Bronchial epithelial cell (primary cell): ENCODE results near the gene TMPRSS3. TPM values are rescaled to one million over a fixed set of nuclear protein-coding genes. Genes with fewer than 3 reads are reported as not detected.

Experiments
- DNase-seq: peaks from one replicate; pipeline ENCODE4 v3.0.0-alpha.2; 2010; ENCODE audit warnings: low read depth
- FAIRE-seq: peaks from 2 replicates; lab custom pipeline; 2011; peaks lifted over from hg19 to GRCh38; lab: Jason Lieb, UNC
- H3K27me3 ChIP-seq: 2 replicates; pipeline ENCODE4 v1.5.1; 2011; ENCODE audit warnings: low read length; ENCODE audit not compliant: control insufficient read depth, insufficient read depth
- H3K36me3 ChIP-seq: 2 replicates; pipeline ENCODE4 v1.5.1; 2011; ENCODE audit warnings: low read length; ENCODE audit not compliant: control insufficient read depth, insufficient read depth
- H3K4me3 ChIP-seq: 2 replicates; pipeline ENCODE4 v1.5.1; 2011; ENCODE audit warnings: mild to moderate bottlenecking, low read depth, low read length, control low read depth
- total RNA-seq: library from RNA; depleted of rRNA; stranded (reverse); fragments of >200 nt; gene quantifications from 2 replicates; pipeline ENCODE4 v1.2.1, GENCODE V29; 2014
- TF ChIP-seq, protein P1 (sequence below): IDR thresholded peaks from 2 replicates; pipeline ENCODE4 v1.5.1; 2011; ENCODE audit warnings: mild to moderate bottlenecking, moderate library complexity, low read length, control low read depth, inconsistent platforms; ENCODE audit not compliant: insufficient read depth, severe bottlenecking

The TMPRSS3 gene
- total RNA-seq, 1 donor from 2014 or later: under 0.01 TPM

DNA sequence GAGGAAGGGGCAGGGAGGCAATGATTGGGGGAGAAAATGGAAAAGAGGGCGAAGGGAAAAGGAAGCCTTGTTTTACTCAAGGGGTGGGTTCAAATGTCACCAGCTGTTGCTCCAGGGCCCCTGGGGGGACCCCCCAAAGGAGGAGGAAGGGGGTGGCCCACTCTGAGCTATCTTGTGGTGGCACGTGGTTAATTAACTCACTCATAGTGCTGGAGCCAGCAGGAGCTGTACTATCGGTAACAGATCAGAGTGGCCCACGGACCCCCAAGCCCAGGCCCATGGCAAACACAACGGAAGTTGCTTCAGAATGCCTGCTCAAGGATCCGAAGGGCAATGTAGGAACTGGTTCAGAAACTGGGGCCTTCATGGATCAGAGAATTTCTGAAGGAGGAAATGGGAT, 52.3 kb downstream of the TMPRSS3 start:
- no peaks in the 10 kb centered on the region for H3K36me3 ChIP-seq
- no peak overlapping the region for H3K4me3 ChIP-seq
- FAIRE-seq: no peak
- DNase-seq: no peak
- TF ChIP-seq, protein P1, sequence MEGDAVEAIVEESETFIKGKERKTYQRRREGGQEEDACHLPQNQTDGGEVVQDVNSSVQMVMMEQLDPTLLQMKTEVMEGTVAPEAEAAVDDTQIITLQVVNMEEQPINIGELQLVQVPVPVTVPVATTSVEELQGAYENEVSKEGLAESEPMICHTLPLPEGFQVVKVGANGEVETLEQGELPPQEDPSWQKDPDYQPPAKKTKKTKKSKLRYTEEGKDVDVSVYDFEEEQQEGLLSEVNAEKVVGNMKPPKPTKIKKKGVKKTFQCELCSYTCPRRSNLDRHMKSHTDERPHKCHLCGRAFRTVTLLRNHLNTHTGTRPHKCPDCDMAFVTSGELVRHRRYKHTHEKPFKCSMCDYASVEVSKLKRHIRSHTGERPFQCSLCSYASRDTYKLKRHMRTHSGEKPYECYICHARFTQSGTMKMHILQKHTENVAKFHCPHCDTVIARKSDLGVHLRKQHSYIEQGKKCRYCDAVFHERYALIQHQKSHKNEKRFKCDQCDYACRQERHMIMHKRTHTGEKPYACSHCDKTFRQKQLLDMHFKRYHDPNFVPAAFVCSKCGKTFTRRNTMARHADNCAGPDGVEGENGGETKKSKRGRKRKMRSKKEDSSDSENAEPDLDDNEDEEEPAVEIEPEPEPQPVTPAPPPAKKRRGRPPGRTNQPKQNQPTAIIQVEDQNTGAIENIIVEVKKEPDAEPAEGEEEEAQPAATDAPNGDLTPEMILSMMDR: no peak
- H3K27me3 ChIP-seq: no peaks in the 10 kb centered on the region

DNA sequence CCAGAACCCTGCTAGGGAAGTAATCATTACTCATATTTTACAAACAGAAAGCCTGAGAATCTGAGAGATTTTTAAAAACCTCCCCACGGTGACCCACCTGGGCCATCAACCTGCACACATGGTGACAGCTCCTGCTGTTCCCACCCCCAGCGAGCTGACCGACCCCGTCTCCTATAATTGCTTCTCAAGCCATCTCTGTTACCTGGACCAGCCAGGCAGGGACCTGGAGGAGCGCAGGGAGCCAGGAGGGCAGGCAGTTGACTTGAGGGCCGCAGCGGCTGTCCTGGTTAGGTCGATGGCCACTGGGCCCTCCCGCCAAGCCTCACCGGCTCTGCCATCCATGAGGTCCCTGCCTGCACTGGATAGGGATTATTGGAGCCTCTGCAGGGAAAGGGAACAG, 52.8 kb downstream of the TMPRSS3 start:
- no peak for DNase-seq
- Histone ChIP-seq H3K27me3 (no peaks in the 10 kb centered on the region), H3K36me3 (no peaks in the 10 kb centered on the region), H3K4me3 (no peak overlapping the region)
- TF ChIP-seq, protein P1: no peak
- FAIRE-seq: no peak

DNA sequence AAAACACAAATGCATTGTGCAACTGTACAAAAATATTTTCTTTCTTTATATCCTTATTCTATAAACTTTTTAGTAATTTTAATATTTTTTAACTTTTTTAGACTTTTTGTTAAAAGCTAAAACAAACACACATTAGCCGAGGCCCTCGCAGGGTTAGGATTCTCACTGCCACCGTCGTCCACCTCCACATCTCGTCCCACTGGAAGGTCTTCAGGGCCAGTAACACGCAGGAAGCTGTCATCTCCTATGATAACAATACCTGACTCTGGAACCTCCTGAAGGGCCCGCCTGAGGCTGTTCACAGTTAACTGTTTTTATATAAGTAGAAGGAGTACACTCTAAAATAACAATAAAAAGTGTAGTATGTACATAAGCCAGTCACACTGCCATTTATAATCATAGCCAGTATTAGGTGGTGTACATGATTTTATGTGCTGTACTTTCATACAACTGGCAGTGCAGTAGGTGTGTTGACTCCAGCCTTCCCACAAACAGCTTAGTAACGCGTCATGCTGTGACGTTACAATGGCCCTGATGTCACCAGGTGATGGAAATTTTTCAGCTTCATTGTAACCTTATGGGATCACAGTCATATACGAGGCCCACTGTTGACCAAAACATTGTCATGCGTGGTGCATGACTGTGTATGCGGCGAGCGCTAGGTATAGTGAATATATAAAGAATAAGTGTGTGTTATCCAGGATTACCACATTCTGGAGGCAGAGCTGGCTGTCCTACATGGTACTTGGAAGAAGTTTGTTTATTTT, 53.9 kb downstream of the TMPRSS3 start:
- DNase-seq (no peak), FAIRE-seq (no peak)
- Histone ChIP-seq H3K36me3 (no peaks in the 10 kb centered on the region), H3K27me3 (no peaks in the 10 kb centered on the region), H3K4me3 (no peak overlapping the region)
- TF ChIP-seq, protein P1: no peak

DNA sequence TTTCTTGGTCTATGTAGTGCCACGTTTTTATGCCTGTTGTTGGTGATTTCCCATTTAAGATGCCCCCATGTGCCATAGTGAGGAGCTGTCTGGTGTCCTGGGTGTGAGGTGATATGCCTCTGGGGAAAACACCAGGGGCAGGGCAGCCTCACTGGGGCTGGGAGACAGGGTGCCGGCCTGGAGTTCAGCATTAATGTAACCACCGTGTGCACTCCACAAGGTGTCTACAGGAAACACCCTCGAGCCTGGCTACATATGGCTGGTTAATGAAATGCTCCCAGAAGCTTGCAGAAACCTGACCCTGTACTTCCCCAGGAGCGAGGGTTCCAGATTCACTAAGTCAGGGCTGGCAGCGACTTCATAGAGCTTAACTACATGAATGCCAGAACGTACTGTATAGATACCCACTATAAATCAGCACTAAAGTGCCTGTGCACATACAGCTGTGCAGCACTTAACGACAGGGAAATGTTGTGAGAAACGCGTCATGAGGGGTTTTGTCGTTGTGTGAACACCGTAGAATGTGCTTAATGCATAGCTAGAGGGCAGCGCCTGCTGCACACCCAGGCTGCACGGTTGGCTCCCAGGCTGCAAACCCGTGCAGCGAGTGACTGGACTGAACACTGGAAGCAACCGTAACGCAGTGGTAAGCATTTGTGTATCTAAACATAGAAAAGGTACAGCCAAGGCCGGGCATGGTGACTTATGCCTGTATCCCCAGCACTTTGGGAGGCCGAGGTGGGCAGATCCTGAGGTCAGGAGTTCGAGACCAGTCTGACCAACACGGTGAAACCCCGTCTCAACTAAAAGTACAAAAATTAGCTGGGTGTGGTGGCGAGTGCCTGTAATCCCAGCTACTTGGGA, 55.4 kb downstream of the TMPRSS3 start:
- no peak for DNase-seq

DNA sequence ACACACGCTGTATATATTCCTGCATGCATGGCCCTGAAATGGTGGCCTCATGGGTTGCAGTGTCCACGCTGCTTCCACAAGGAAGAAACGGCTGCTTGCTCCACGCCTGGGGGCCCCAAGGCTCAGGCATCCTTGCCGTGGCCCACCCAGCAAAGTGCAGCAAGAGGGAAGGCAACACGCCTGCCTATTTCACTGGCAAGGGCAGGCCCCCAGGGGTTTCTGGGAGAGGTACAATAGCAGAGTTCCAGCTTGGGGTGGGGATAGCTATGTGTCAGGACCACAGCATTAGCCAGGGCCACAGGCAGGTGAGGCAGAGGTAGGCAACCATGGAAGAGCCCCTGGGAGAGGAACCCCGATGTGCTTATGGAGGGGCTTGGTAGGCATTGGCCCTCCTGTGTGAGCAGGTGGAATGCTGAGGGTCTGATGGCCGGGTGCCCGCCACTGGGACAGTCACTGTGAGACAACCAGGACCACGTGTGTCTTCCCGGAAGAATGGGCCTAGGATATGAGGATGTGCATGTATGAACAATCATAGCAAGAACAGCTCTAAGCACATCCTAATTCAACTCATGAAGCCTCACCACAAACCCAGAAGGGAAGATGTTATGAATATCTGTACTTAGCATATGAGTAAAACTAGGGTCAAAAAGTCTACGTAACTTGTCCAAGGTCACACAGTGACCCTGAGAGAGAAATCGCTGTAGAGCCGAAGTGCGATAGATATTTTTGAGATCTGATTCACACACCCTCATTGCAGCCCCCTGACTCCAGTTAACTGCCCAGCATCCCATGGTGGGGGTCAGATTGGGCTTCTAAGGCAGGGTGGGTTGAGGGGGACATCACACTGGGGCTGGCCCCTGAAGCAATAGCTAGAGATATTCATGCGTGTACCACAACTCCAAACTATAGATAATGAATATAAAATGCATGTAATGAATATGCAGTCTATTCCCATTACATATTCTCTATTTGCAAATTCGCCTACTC, 56.8 kb downstream of the TMPRSS3 start:
- FAIRE-seq (no peak), DNase-seq (no peak)
- no peak overlapping the region for H3K4me3 ChIP-seq
- H3K27me3 ChIP-seq: no peaks in the 10 kb centered on the region
- H3K36me3 ChIP-seq: no peaks in the 10 kb centered on the region
- TF ChIP-seq, protein P1: no peak

More for the DNA sequence above, 55.4 kb downstream of the TMPRSS3 start:
- FAIRE-seq: no peak
- H3K27me3 ChIP-seq: no peaks in the 10 kb centered on the region
- no peaks in the 10 kb centered on the region for H3K36me3 ChIP-seq
- no peak overlapping the region for H3K4me3 ChIP-seq
- TF ChIP-seq, protein P1: no peak
